ENCODE data around the gene SLC26A5.

DNA sequence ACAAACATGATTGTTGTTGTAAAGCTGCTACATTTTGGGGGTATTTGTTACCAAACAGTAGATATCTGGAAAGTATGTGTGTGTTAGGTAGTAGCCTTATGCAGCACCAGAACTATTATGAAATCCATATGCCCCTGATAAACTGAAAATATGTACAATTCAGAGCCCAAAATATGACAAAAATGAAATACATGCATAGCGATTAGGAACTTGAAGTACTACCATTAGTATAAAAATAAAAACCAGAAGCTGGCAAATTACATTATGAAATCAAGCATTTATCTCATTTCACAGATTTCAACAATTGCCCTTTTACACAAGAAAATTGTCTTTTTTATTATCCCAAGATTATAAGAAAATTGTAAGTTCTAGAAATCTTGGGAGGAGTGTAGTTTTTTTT is 33.9 kb downstream of the SLC26A5 start:
- no peak for TF ChIP-seq GATA3 (IDR thresholded peaks at IDR 0.05; ENCODE audit: low read depth, low read length)
- TF ChIP-seq GATA2 (IDR thresholded peaks at IDR 0.05; ENCODE audit: low read depth, low read length), result no peak

Data from SH-SY5Y (cell line).